HepG2 (cell line): ENCODE data around the gene HMGN5. TPM values are rescaled to one million over a fixed set of nuclear protein-coding genes. Genes with fewer than 3 reads are reported as not detected.

Experiments used
- ATAC-seq: fragments of 200-7000 bp; cut with Tn5 transposase; 3 replicates; pipeline ENCODE4 v1.9.1; 2020; ENCODE audit warnings: mild to moderate bottlenecking, moderate library complexity
- BruUV-seq: library from RNA; stranded (reverse); fragments of 400-500 nt; replicated peaks from 2 replicates; lab custom pipeline; 2021; lab: Mats Ljungman, UMichigan
- CTCF ChIA-PET: fragments of 300-600 bp; formaldehyde crosslinking; extraction: SDS; loops from one replicate; lab custom pipeline; 2021; ENCODE audit warnings: low total read pairs, inconsistent platforms, low intra/inter-chr PET ratio; lab: Yijun Ruan, JAX
- POLR2A ChIA-PET: fragments of 350-600 bp; sonication (Branson Sonifier 250); formaldehyde crosslinking; loops from one replicate; lab custom pipeline; 2020; ENCODE audit warnings: antibody characterized with exemption, inconsistent platforms; lab: Yijun Ruan, JAX
- DNase-seq: peaks from one replicate; pipeline ENCODE4 v3.0.0-alpha.2; 2015; ENCODE audit warnings: low spot score
- FAIRE-seq: peaks from 3 replicates; lab custom pipeline; 2011; peaks lifted over from hg19 to GRCh38; lab: Jason Lieb, UNC
- H2AFZ ChIP-seq: one replicate; pipeline ENCODE4 v1.6.1; 2011; ENCODE audit warnings: low read length, inconsistent platforms
- H3K27ac ChIP-seq: fragments of 300-600 bp; 3 replicates; pipeline ENCODE4 v1.8.0; 2011; ENCODE audit warnings: mixed run types, mild to moderate bottlenecking, mixed read lengths, low read length, inconsistent platforms; ENCODE audit not compliant: insufficient read depth; ENCODE audit errors: extremely low read length
- H3K27me3 ChIP-seq, 2 experiments: fragments of 200-600 bp in 1 of 2; 2 replicates in 1 of 2; 3 replicates in 1 of 2; pipeline versions ENCODE4 v1.6.0 to v1.8.0; 2011; ENCODE audit warnings: low read length in 2 of 2, mild to moderate bottlenecking in 2 of 2, moderate library complexity in 2 of 2, inconsistent platforms in 1 of 2; ENCODE audit not compliant: insufficient read depth in 2 of 2, control insufficient read depth in 1 of 2
- H3K36me3 ChIP-seq, 2 experiments: fragments of 200-600 bp in 1 of 2; replicated peaks in 1 of 2; 2 replicates in 1 of 2; 3 replicates in 1 of 2; pipeline versions ENCODE4 v1.5.1 to v1.8.0; 2011; ENCODE audit warnings: low read length in 2 of 2, inconsistent platforms in 1 of 2; ENCODE audit not compliant: insufficient read depth in 2 of 2, control insufficient read depth in 1 of 2
- H3K4me1 ChIP-seq: 2 replicates; pipeline ENCODE4 v1.5.1; 2012; ENCODE audit warnings: low read length, inconsistent platforms; ENCODE audit not compliant: insufficient read depth
- H3K4me2 ChIP-seq: 2 replicates; pipeline ENCODE4 v1.6.0; 2011; ENCODE audit warnings: low read depth, low read length, inconsistent platforms
- H3K4me3 ChIP-seq, 3 experiments: fragments of 200-600 bp in 1 of 3; sonication (generic), shearing (Covaris generic) in 1 of 3; replicated peaks in 1 of 3; 2 replicates each; pipeline ENCODE4 v1.5.1; 2011 to 2016; ENCODE audit warnings: low read length in 3 of 3, inconsistent platforms in 2 of 3, low read depth in 2 of 3, mild to moderate bottlenecking in 2 of 3, control low read depth in 1 of 3, mixed read lengths in 1 of 3; ENCODE audit not compliant: insufficient read depth in 1 of 3
- H3K79me2 ChIP-seq: one replicate; pipeline ENCODE4 v1.6.1; 2011; ENCODE audit warnings: low read length, inconsistent platforms; ENCODE audit not compliant: insufficient read depth
- H3K9ac ChIP-seq: 2 replicates; pipeline ENCODE4 v1.6.0; 2011; ENCODE audit warnings: mild to moderate bottlenecking, low read depth, low read length, inconsistent platforms; ENCODE audit not compliant: insufficient read depth
- H3K9me3 ChIP-seq: 2 replicates; pipeline ENCODE4 v1.5.1; 2012; ENCODE audit warnings: mild to moderate bottlenecking, low read length
- H4K20me1 ChIP-seq: 2 replicates; pipeline ENCODE4 v1.6.0; 2011; ENCODE audit warnings: inconsistent platforms, mild to moderate bottlenecking, low read length, moderate library complexity; ENCODE audit not compliant: insufficient read depth
- CERS6 ChIP-seq: sonication (generic); formaldehyde crosslinking; IDR thresholded peaks from 2 replicates; pipeline ENCODE4 v1.5.0; 2020; ENCODE audit warnings: missing genetic modification reagents
- DNMT3B ChIP-seq: conservative IDR thresholded peaks from 2 replicates; pipeline ENCODE4 v1.6.1; 2016; ENCODE audit warnings: missing biosample characterization, control low read depth
- HNRNPLL ChIP-seq: fragments of 200-400 bp; formaldehyde crosslinking; IDR thresholded peaks from 2 replicates; pipeline ENCODE4 v1.6.1; 2017; ENCODE audit warnings: mild to moderate bottlenecking, low read depth, low read length; ENCODE audit not compliant: poor library complexity, severe bottlenecking
- MAFF ChIP-seq: IDR thresholded peaks from 2 replicates; pipeline ENCODE4 v1.6.1; 2011; ENCODE audit warnings: low read depth, low read length, improper control_type of control experiment
- MED13 ChIP-seq: sonication (generic); formaldehyde crosslinking; IDR thresholded peaks from 2 replicates; pipeline ENCODE4 v1.5.0; 2020; ENCODE audit warnings: missing genetic modification reagents
- NFYB ChIP-seq: sonication (generic); formaldehyde crosslinking; IDR thresholded peaks from 2 replicates; pipeline ENCODE4 v1.4.0; 2020; ENCODE audit warnings: missing genetic modification reagents
- PBX2 ChIP-seq: IDR thresholded peaks from 2 replicates; pipeline ENCODE4 v1.6.1; 2016; ENCODE audit warnings: control low read depth
- SP1 ChIP-seq, 2 experiments: fragments of 450-650 bp in 1 of 2; sonication (generic) in 1 of 2; formaldehyde crosslinking in 1 of 2; IDR thresholded peaks; 2 replicates each; pipeline versions ENCODE4 v1.4.0 to v1.6.1; 2016 to 2020; ENCODE audit warnings: missing genetic modification reagents in 1 of 2
- SP2 ChIP-seq: sonication (generic); formaldehyde crosslinking; IDR thresholded peaks from 2 replicates; pipeline ENCODE4 v1.5.1; 2020; ENCODE audit warnings: mild to moderate bottlenecking, missing genetic modification reagents
- TRIM24 ChIP-seq: sonication (generic); formaldehyde crosslinking; IDR thresholded peaks from 2 replicates; pipeline ENCODE4 v1.8.0; 2022; ENCODE audit warnings: mild to moderate bottlenecking, missing genetic modification reagents
- YEATS4 ChIP-seq: sonication (generic); formaldehyde crosslinking; IDR thresholded peaks from 2 replicates; pipeline ENCODE4 v1.4.0; 2020; ENCODE audit warnings: missing genetic modification reagents, borderline replicate concordance
- ZFP1 ChIP-seq: IDR thresholded peaks from 2 replicates; pipeline ENCODE4 v1.6.1; 2016
- ZSCAN9 ChIP-seq: IDR thresholded peaks from 2 replicates; pipeline ENCODE4 v1.6.1; 2016; ENCODE audit warnings: borderline replicate concordance
- WGBS: methylation state at CpG from one replicate; pipeline ENCODE4 v1.1.6; 2017; ENCODE audit warnings: low lambda C conversion rate; 5-methylcytosine and 5-hydroxymethylcytosine counted together
- in situ Hi-C: cut with HindIII; loops from 2 replicates; pipeline ENCODE4 v1.10.0; 2017; ENCODE audit warnings: low pct_unique_long_range_greater_than_20kb; ENCODE audit not compliant: extremely low pct_ligation_motif_present
- intact Hi-C: fragments of 100-400 bp; cut with micrococcal nuclease; formaldehyde crosslinking; loops from one replicate; pipeline ENCODE4 v1.10.0; 2022; ENCODE audit not compliant: unreplicated experiment
- polyA plus RNA-seq, 8 experiments: library from polyadenylated mRNA; depleted of rRNA in 3 of 8; stranded (reverse) in 7 of 8; unstranded in 1 of 8; fragments of >200 nt; fragmentation: Illumina TruSeq in 4 of 8; extraction: Trizol in 4 of 8; gene quantifications; 2 replicates each; pipeline versions ENCODE4 v1.2.1 to v1.2.3, GENCODE V29; 2011 to 2016; ENCODE audit warnings: low read depth in 4 of 8, missing spikeins in 1 of 8, mixed read lengths in 1 of 8; ENCODE audit not compliant: insufficient read depth in 1 of 8
- total RNA-seq, 5 experiments: library from RNA; depleted of rRNA; stranded (reverse); fragments of >200 nt; fragmentation: Illumina TruSeq; extraction: Trizol; gene quantifications; 2 replicates each; pipeline ENCODE4 v1.2.3, GENCODE V29; 2016; ENCODE audit warnings: low read depth in 1 of 5

The HMGN5 gene
- total and polyA plus RNA-seq, 2 of the 13 experiments (the other 11 are each of a cell fraction or from before 2014, with no cell fraction given), result 0.24 to 0.44 TPM

- H3K9me3 ChIP-seq, result no peaks in the 10 kb centered on the region
- no peak overlapping the region for H3K4me2 ChIP-seq
- no peaks in the 10 kb centered on the region for H3K4me1 ChIP-seq
- intact Hi-C loops (no loop called here), in situ Hi-C loops (loop anchor here (25.0 kb wide), 1 partner anchor 219 kb away; no protein-coding TSS in a partner anchor)
- no TSS peak for BruUV-seq
- FAIRE-seq (no peak), ATAC-seq (no peak), DNase-seq (no peak)
- no peaks in the 10 kb centered on the region for H3K27me3 ChIP-seq
- TF ChIP-seq CERS6, result no peak
- TF ChIP-seq MED13, result no peak
- no peak for TF ChIP-seq ZFP1
- TF ChIP-seq YEATS4 (CRISPR knock-in tag), result no peak
- TF ChIP-seq ZSCAN9, result no peak
- no peak for TF ChIP-seq HNRNPLL
- H3K36me3 ChIP-seq, result no peaks in the 10 kb centered on the region
- WGBS, result 0% methylated on average over 3 of the region's 3 CpGs
- H3K9ac ChIP-seq, result no peak overlapping the region
- CTCF ChIA-PET, result no interaction called here
- no peak overlapping the region for H2AFZ ChIP-seq
- POLR2A ChIA-PET, result no interaction called here
- H3K27ac ChIP-seq, result no peak overlapping the region
- H3K4me3 ChIP-seq, result no peak overlapping the region
- no peaks in the 10 kb centered on the region for H3K79me2 ChIP-seq
- no peaks in the 10 kb centered on the region for H4K20me1 ChIP-seq
Measured at GRCh38 chrX:81168391-81168790, 33.3 kb downstream of the HMGN5 start.

DNA sequence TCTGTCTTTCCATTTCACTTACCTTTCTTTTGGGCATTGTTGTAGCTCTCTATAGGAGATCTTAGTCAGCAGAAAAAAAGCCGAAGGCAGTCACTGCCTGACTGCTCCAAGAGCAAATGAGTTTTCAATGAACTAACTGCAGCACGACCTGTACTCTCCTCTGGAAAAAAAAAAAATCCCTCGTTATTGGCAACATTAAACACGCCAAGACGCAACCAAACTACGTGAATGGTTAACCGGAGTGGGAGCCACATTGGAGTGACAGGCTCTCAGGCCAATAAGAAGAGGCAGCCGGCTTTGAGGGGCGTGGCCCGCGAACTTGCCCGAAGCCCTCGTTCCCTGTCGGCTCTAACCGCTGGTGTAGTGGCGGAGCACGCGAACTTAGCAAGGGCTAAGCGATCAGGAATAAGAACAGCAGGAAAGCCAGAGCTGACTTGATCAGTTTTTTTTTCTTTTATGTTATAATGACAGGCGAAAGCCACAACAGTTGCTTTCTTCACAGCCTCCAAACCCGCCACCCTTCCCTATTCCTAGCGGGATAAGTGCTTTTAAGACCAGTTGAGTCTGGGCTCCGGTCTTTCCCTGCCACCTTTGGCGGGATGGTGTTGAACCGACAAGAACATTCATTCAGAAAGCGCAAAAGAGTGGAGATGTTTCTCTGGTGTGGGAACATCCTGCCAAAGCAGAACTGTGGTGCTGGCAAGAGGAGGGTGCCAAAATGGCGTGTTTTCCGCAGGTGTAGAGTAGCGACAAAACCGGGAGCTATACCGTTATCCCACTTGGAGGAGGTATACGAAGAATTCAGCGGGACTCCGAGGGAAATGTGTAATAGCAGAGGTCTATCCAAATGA, 80.0 kb downstream of the HMGN5 start:
- intact Hi-C loops, result loop anchor here (5.0 kb wide), 1 partner anchor 314 kb away; the partner anchor contains the start of gene BRWD3
- H3K27me3 ChIP-seq, result no peaks in the 10 kb centered on the region; a peak in 2 of 5 replicates
- H3K4me3 ChIP-seq, result peak overlapping the region; percentile 36 to 57 (median 47); a peak in 5 of 6 replicates
- no peak overlapping the region for H2AFZ ChIP-seq
- no peaks in the 10 kb centered on the region for H4K20me1 ChIP-seq
- POLR2A ChIA-PET, result no interaction called here
- 20% methylated on average over 16 of the region's 34 CpGs for WGBS
- no peak overlapping the region for H3K27ac ChIP-seq
- no peaks in the 10 kb centered on the region for H3K36me3 ChIP-seq
- no peak overlapping the region for H3K9ac ChIP-seq
- peak; percentile 98 for ATAC-seq
- in situ Hi-C loops, result no loop called here
- no peaks in the 10 kb centered on the region for H3K79me2 ChIP-seq
- BruUV-seq, result no TSS peak
- no peak for FAIRE-seq
- DNase-seq, result peak; percentile 41
- H3K4me1 ChIP-seq, result peaks cover 6% of the 10 kb centered on the region; the same call in 1 of the 2 replicates
- no peaks in the 10 kb centered on the region for H3K9me3 ChIP-seq
- CTCF ChIA-PET, result no interaction called here
- H3K4me2 ChIP-seq, result peak overlapping the region; percentile 80
- TF ChIP-seq SP2 (CRISPR knock-in tag) (peak; percentile 88), NFYB (peak; percentile 89), SP1 (IDR thresholded peaks at IDR 0.05) (no peak), SP1 (CRISPR knock-in tag; IDR thresholded peaks at IDR 0.05) (peak; percentile 39; the same call in 1 of the 2 replicates), TRIM24 (CRISPR knock-in tag) (no peak), DNMT3B (CRISPR knock-in tag) (no peak), MAFF (peak; percentile 69), PBX2 (CRISPR knock-in tag) (peak; percentile 93)
